NCI-H2196 treated with DMSO at 0.1 percent for 48 hours (cell line): ENCODE measurements around the gene DLG2.

ENCODE experiments used
- DNase-seq: peaks from one replicate; lab custom pipeline; 2025; ENCODE audit not compliant: unreplicated experiment; lab: John Stamatoyannopoulos, UW

DLG2 gene

GRCh38 chr11:84524422-84525051 is 1102.6 kb downstream of the DLG2 start:
- no peak for DNase-seq

GRCh38 chr11:84522331-84522730 is 1104.8 kb downstream of the DLG2 start:
- no peak for DNase-seq

DNA sequence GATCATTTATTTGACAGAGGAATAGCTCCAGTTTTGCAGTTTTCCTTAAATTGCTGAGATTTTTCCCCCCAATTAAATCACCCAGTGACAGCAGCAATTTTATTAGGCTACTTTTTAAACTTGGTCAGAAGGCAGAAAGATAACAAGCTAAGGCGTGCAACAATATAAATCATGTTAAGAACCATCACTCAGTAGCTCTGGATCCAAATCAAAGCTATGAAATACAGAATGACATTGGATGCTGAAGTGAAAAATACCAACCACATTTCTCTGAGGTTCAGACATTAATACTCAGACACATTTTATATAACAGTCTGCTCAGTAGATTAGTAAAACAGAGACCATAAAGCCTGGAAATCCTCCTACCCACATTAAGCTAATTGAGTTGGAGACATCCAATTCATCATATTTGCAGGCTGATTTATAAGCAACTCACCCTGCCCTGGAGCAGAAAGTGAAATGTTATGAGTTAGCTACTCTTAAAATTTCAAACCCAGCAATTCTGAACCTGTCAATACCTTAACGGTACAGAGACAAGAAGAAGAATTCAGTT is 1108.4 kb downstream of the DLG2 start:
- DNase-seq, result no peak

- DNase-seq, result no peak
Measured at GRCh38 chr11:84514436-84514835, 1112.7 kb downstream of the DLG2 start.

DNA sequence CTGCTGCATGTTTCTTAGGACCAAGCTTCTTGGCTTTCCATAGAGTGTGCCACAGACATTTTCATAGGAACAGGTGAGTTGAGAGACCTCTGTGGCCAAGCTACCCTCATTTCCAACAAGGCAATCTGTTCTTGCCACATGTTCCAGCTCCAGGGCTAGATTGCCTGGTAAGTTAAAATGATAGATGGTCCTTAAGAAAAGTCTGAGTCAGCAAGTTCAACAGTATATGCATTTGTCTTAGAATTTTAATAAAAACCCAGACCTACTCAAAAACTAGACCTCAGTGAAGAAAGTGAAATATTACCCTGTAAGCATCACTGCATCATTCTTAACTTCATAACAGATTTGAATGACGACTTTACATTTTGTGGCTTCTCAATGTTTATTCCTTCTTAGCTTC is 1123.6 kb downstream of the DLG2 start:
- no peak for DNase-seq

GRCh38 chr11:84501750-84502149 is 1125.4 kb downstream of the DLG2 start:
- no peak for DNase-seq

- DNase-seq, result no peak
Measured at GRCh38 chr11:84497981-84498411, 1129.1 kb downstream of the DLG2 start.

GRCh38 chr11:84497181-84497580 is 1130.0 kb downstream of the DLG2 start:
- DNase-seq, result no peak

- DNase-seq, result no peak
Measured at GRCh38 chr11:84496122-84496521, 1131.0 kb downstream of the DLG2 start.

- no peak for DNase-seq
Measured at GRCh38 chr11:84480131-84480530, 1147.0 kb downstream of the DLG2 start.

- no peak for DNase-seq
Measured at GRCh38 chr11:84476581-84476980, 1150.6 kb downstream of the DLG2 start.

- DNase-seq, result no peak
Measured at GRCh38 chr11:84471501-84471900, 1155.6 kb downstream of the DLG2 start.

DNA sequence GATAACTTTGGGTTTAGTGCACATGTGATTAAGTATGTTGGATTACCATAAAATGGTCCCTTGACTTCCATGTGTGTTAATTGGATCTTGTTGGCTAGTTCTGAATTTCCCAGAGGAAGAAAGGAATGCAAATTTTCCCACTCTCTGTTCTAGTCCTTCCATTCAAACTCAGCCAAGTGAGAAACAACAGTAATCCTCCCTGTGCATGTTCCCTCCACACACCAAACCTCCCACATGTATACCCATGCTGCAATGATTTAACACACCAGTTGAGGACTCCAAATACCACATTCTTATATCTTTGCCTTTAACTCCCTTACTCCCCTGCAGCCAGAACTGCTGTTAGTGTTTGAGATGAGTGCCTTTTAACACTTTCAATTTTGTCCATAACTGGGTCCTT is 1158.9 kb downstream of the DLG2 start:
- no peak for DNase-seq

DNA sequence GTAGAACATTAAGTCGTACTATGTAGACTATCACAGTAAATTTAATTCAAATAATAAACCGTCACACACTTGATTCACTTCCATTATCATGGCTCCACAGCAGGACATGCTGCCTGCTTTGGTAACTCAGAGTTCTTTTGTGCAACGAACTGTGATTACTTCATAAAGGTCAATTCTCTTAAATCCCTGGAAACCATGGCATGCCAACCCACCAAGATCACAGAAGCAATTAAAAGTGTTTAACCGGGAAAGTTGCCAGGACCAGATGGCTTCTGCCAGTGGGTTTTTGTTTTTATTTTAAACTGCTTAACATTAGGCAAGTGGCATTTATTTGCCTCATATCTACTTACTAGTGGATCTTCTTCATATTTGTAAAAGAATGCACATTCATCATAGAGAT is 1162.1 kb downstream of the DLG2 start:
- no peak for DNase-seq

DNA sequence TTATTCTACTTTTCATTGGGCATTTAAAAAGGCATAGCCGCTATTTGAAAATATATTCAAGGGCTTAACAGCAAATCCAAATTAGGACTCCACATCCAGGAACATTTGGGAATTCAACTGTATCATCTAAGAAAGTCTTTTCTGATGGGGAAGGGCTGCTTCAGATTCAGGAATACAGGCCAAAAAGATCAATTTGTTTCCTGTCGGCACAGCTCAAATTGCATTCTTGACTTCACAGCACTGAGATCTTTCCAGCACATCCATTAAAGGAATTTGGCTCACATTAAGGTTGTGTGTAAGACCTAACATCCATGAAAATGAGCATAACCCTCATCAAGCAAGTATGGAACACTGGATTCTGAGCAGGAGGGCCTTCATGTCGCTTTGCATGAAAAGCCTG is 1171.5 kb downstream of the DLG2 start:
- no peak for DNase-seq

DNA sequence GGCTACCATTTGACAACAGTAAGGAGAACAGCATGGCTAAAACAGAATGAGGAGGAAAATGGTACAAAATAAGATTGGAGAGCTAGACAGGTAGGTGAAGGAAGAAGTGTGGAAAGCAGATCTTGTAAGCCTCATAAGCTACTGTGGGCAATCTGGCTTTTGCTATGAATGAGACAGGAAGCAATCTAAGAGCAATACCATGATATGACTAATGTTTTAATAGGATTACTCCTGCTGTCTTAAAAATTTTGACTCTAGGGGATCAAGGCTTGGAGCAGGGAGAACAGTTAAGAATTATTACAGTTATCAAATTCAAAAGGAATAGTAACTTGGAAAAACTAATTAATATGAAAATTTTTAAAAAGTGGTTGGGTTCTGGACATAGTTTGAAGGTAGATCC is 1174.9 kb downstream of the DLG2 start:
- DNase-seq, result no peak

DNA sequence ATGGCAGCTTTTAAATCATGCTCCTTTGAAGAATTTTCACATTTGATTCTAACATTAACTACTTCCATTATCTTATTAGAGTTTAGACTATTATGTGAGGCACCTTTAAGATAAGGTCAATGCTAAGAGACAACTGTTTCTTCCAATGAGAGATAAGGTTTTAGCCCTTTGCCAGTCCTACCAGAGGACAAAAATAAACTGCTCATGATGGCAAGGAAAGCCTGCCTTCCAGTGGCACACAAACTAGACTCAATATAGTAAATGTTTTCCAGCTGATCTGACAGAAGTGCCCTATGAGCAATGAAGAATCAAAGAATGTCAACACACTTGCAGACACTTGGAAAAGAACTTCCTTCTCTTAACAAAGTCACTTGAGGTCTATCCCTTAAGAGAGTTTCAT is 1188.6 kb downstream of the DLG2 start:
- DNase-seq, result no peak

GRCh38 chr11:84437071-84437980 is 1189.8 kb downstream of the DLG2 start:
- DNase-seq, result no peak

GRCh38 chr11:84430661-84431060 is 1196.5 kb downstream of the DLG2 start:
- no peak for DNase-seq

GRCh38 chr11:84425673-84426072 is 1201.5 kb downstream of the DLG2 start:
- DNase-seq, result no peak

DNA sequence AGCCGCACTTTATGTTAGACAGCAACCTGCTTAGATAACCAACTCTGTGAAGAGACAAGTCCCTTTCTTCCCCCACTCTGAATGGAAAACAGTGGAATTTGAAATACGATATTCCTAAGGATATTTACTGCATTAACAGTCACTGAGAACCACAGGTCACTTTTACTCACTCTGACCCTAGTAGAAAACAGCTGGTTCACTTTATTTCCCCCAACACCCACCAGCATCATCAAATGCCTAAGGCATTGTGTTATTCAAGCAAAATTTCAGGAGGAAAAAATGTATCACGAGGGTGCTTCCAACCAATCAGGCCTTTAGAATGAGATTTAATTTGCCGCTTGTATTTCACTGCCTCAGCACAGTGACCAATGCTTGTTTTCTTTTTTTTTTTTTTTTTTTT is 1206.9 kb downstream of the DLG2 start:
- no peak for DNase-seq

DNA sequence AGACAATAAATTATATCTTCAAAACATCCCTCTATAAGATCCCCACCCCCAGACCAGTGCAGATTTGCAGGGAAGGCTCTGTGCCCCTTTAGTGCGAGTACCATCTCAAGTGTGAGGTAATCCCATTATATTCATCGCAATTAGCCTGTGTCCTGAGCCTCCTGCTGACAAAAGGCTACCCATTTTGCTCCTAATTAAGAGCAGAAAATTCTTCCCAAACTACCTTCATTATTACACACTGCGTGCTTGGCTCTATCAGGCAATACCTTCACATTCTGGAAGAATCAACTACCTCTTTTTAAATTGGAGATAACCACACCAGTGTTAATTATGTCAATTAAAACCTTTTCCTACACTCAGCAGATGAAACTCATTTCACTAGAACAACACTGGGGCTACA is 1207.5 kb downstream of the DLG2 start:
- DNase-seq, result no peak
